HCT116 (cell line): ENCODE data around the gene RIMS1. TPM values are rescaled to one million over a fixed set of nuclear protein-coding genes. Genes with fewer than 3 reads are reported as not detected.

ENCODE experiments used
- ATAC-seq: fragments of 200-7000 bp; cut with Tn5 transposase; 2 replicates; pipeline ENCODE4 v1.9.1; 2020; ENCODE audit warnings: mild to moderate bottlenecking, moderate library complexity
- BruUV-seq: library from RNA; stranded (reverse); fragments of 400-500 nt; replicated peaks from 2 replicates; lab custom pipeline; 2021; lab: Mats Ljungman, UMichigan
- CTCF ChIA-PET: fragments of 300-600 bp; sonication (Branson Sonifier 250); formaldehyde crosslinking; loops from one replicate; lab custom pipeline; 2021; ENCODE audit warnings: antibody characterized with exemption; lab: Charles Lee
- POLR2A ChIA-PET: fragments of 300-600, 350-600 bp; sonication (Branson Sonifier 250); formaldehyde crosslinking; loops from one replicate; lab custom pipeline; 2021; ENCODE audit warnings: antibody characterized with exemption; lab: Charles Lee
- RAD21 ChIA-PET, 2 experiments: fragments of 300-600 bp; sonication (Branson Sonifier 250); formaldehyde crosslinking; loops; one replicate each; lab custom pipeline; 2023; ENCODE audit warnings: low total read pairs in 2 of 2; ENCODE audit not compliant: uncharacterized antibody in 2 of 2, unreplicated experiment in 2 of 2, low non-redundant PET in 1 of 2; lab: Charles Lee
- DNase-seq: peaks from one replicate; pipeline ENCODE4 v3.0.0-alpha.2; 2010; ENCODE audit warnings: low read depth, low spot score
- H2AFZ ChIP-seq: fragments of 200-600 bp; shearing (Covaris generic), sonication (generic); 2 replicates; pipeline ENCODE4 v1.6.1; 2017; ENCODE audit warnings: low read depth, mixed run types, mixed read lengths, antibody characterized with exemption, low read length; ENCODE audit not compliant: poor library complexity, severe bottlenecking
- H3K27ac ChIP-seq: 2 replicates; pipeline ENCODE4 v1.5.1; 2012; ENCODE audit warnings: low read depth, low read length
- H3K27me3 ChIP-seq: fragments of 200-600 bp; sonication (generic); 2 replicates; pipeline ENCODE4 v1.6.1; 2016; ENCODE audit warnings: mixed run types, low read length, mixed read lengths; ENCODE audit not compliant: insufficient read depth
- H3K36me3 ChIP-seq, 2 experiments: fragments of 200-500 bp in 1 of 2; fragments of 200-600 bp in 1 of 2; sonication (Bioruptor generic) in 1 of 2; sonication (generic) in 1 of 2; 2 replicates each; pipeline versions ENCODE4 v1.5.1 to v1.6.1; 2014 to 2016; ENCODE audit warnings: low read length in 2 of 2, inconsistent platforms in 1 of 2, mixed read lengths in 1 of 2, mixed run types in 1 of 2; ENCODE audit not compliant: insufficient read depth in 2 of 2, control insufficient read depth in 1 of 2
- H3K4me1 ChIP-seq, 2 experiments: fragments of 200-600 bp in 1 of 2; sonication (generic) in 1 of 2; 2 replicates each; pipeline versions ENCODE4 v1.5.1 to v1.6.1; 2012 to 2017; ENCODE audit warnings: low read length in 2 of 2, inconsistent platforms in 1 of 2, mild to moderate bottlenecking in 1 of 2, mixed read lengths in 1 of 2, mixed run types in 1 of 2, moderate library complexity in 1 of 2; ENCODE audit not compliant: insufficient read depth in 2 of 2, control insufficient read depth in 1 of 2
- H3K4me2 ChIP-seq: fragments of 200-600 bp; sonication (generic); 2 replicates; pipeline ENCODE4 v1.6.1; 2017; ENCODE audit warnings: mixed run types, low read length, mixed read lengths
- H3K4me3 ChIP-seq, 2 experiments: fragments of 200-600 bp in 1 of 2; sonication (generic) in 1 of 2; replicated peaks in 1 of 2; 2 replicates each; pipeline ENCODE4 v1.5.1; 2011 to 2016; ENCODE audit warnings: low read length in 2 of 2, control low read depth in 1 of 2, low read depth in 1 of 2, mild to moderate bottlenecking in 1 of 2, mixed read lengths in 1 of 2, mixed run types in 1 of 2
- H3K79me2 ChIP-seq: fragments of 200-600 bp; sonication (generic); 2 replicates; pipeline ENCODE4 v1.6.1; 2017; ENCODE audit warnings: mild to moderate bottlenecking, mixed run types, low read length, moderate library complexity, mixed read lengths; ENCODE audit not compliant: insufficient read depth
- H3K9ac ChIP-seq: fragments of 200-600 bp; sonication (generic); 2 replicates; pipeline ENCODE4 v1.6.1; 2016; ENCODE audit warnings: low read length, mixed read lengths
- H3K9me2 ChIP-seq: fragments of 200-600 bp; sonication (generic), shearing (Covaris generic); 2 replicates; pipeline ENCODE4 v1.6.1; 2017; ENCODE audit warnings: mixed run types, mild to moderate bottlenecking, moderate library complexity; ENCODE audit not compliant: insufficient read depth
- H3K9me3 ChIP-seq, 2 experiments: fragments of 200-500 bp in 1 of 2; fragments of 200-600 bp in 1 of 2; sonication (Bioruptor generic) in 1 of 2; sonication (generic) in 1 of 2; 2 replicates each; pipeline ENCODE4 v1.6.1; 2014 to 2017; ENCODE audit warnings: low read length in 2 of 2, mixed read lengths in 2 of 2, inconsistent platforms in 1 of 2, low read depth in 1 of 2, mild to moderate bottlenecking in 1 of 2, mixed run types in 1 of 2, moderate library complexity in 1 of 2; ENCODE audit not compliant: control insufficient read depth in 1 of 2, insufficient read depth in 1 of 2
- H4K20me1 ChIP-seq: fragments of 200-600 bp; sonication (generic), shearing (Covaris generic); 2 replicates; pipeline ENCODE4 v1.6.1; 2017; ENCODE audit warnings: mixed run types, mild to moderate bottlenecking, moderate library complexity; ENCODE audit not compliant: insufficient read depth
- CTCF ChIP-seq, 3 experiments: fragments of 200-600 bp in 1 of 3; sonication (generic) in 1 of 3; IDR thresholded peaks in 2 of 3; conservative IDR thresholded peaks in 1 of 3; 2 replicates each; pipeline ENCODE4 v1.5.1; 2012 to 2017; ENCODE audit warnings: low read depth in 2 of 3, low read length in 2 of 3, antibody characterized with exemption in 1 of 3, borderline replicate concordance in 1 of 3, control low read depth in 1 of 3, mild to moderate bottlenecking in 1 of 3, mixed read lengths in 1 of 3, mixed run types in 1 of 3, moderate library complexity in 1 of 3; ENCODE audit not compliant: insufficient read depth in 1 of 3
- JUND ChIP-seq: IDR thresholded peaks from 2 replicates; pipeline ENCODE4 v1.6.1; 2012
- RAD21 ChIP-seq: IDR thresholded peaks from 2 replicates; pipeline ENCODE4 v1.6.1; 2012; ENCODE audit warnings: low read depth, mild to moderate bottlenecking
- REST ChIP-seq: IDR thresholded peaks from 2 replicates; pipeline ENCODE4 v1.6.1; 2012; ENCODE audit warnings: low read depth
- SRF ChIP-seq: IDR thresholded peaks from 2 replicates; pipeline ENCODE4 v1.6.1; 2012; ENCODE audit warnings: low read depth
- ZNF274 ChIP-seq: fragments of 200-500 bp; sonication (Bioruptor generic); IDR thresholded peaks from 2 replicates; pipeline ENCODE4 v1.6.1; 2014; ENCODE audit warnings: mild to moderate bottlenecking, low read depth, low read length, inconsistent platforms
- intact Hi-C: fragments of 100-400 bp; cut with micrococcal nuclease; formaldehyde crosslinking; loops from 2 replicates; pipeline ENCODE4 v1.10.0; 2022
- total RNA-seq: library from RNA; stranded (reverse); gene quantifications from one replicate; pipeline ENCODE4 v1.2.1, GENCODE V29; 2021; ENCODE audit not compliant: unreplicated experiment

The RIMS1 gene
- total RNA-seq, 1 experiment from 2014 or later = not detected

GRCh38 chr6:72321788-72322187 is 435.4 kb downstream of the RIMS1 start (continued):
- TF ChIP-seq REST (no peak), CTCF (IDR thresholded peaks at IDR 0.05 in 2 of 3, conservative IDR thresholded peaks at IDR 0.05 in 1 of 3; ENCODE audit: borderline replicate concordance in 1 of 3, insufficient read depth in 1 of 3, low read depth in 2 of 3, low read length in 2 of 3) (no peak), RAD21 (no peak), SRF (no peak)

- Histone ChIP-seq H3K79me2 (no peaks in the 10 kb centered on the region), H3K4me3 (no peak overlapping the region), H3K27me3 (peaks cover 9% of the 10 kb centered on the region; the same call in 1 of the 2 replicates), H3K27ac (no peak overlapping the region), H3K9me3 (no peaks in the 10 kb centered on the region), H3K9ac (no peak overlapping the region), H3K9me2 (no peaks in the 10 kb centered on the region), H3K4me1 (no peaks in the 10 kb centered on the region), H3K36me3 (no peaks in the 10 kb centered on the region), H2AFZ (no peak overlapping the region), H3K4me2 (no peak overlapping the region), H4K20me1 (no peaks in the 10 kb centered on the region; the same call in 1 of the 2 replicates)
- no TSS peak for BruUV-seq
- DNase-seq (no peak), ATAC-seq (no peak)
- TF ChIP-seq JUND (no peak), RAD21 (no peak), ZNF274 (no peak)
- ChIA-PET POLR2A (no interaction called here), CTCF (no interaction called here), RAD21 (no interaction called here)
- intact Hi-C loops = no loop called here
Measured at GRCh38 chr6:72322771-72323170, 436.4 kb downstream of the RIMS1 start.
